IMR-90 (cell line): Measurements from ENCODE around the gene TMA7. TPM values are rescaled to one million over a fixed set of nuclear protein-coding genes. Genes with fewer than 3 reads are reported as not detected.
A peak's percentile ranks its signal among the peaks of the same experiment; 100 is the strongest.

Experiments used
- ATAC-seq: fragments of 200-7000 bp; cut with Tn5 transposase; 2 replicates; pipeline ENCODE4 v1.9.1; 2020; ENCODE audit warnings: low read depth, mild to moderate bottlenecking, moderate library complexity
- BruUV-seq: library from RNA; stranded (reverse); fragments of 400-500 nt; replicated peaks from 2 replicates; lab custom pipeline; 2021; lab: Mats Ljungman, UMichigan
- CTCF ChIA-PET: fragments of 300-600 bp; formaldehyde crosslinking; extraction: SDS; loops from one replicate; lab custom pipeline; 2021; ENCODE audit warnings: antibody characterized with exemption; lab: Yijun Ruan, JAX
- POLR2A ChIA-PET: fragments of 300-600 bp; sonication (Branson Sonifier 250); formaldehyde crosslinking; loops from one replicate; lab custom pipeline; 2022; ENCODE audit warnings: antibody characterized with exemption; ENCODE audit not compliant: unreplicated experiment; lab: Charles Lee
- DNase-seq: peaks from one replicate; pipeline ENCODE4 v3.0.0; 2013
- H2AFZ ChIP-seq: replicated peaks from 2 replicates; pipeline ENCODE3; 2013; ENCODE audit warnings: low read length, mild to moderate bottlenecking; ENCODE audit not compliant: poor library complexity
- H2AK5ac ChIP-seq: 2 replicates; pipeline ENCODE4 v1.6.1; 2013; ENCODE audit warnings: low read depth, low read length, inconsistent platforms
- H2AK9ac ChIP-seq: replicated peaks from 2 replicates; pipeline ENCODE3; 2013; ENCODE audit warnings: mild to moderate bottlenecking, low read depth, low read length, moderate library complexity; ENCODE audit not compliant: poor library complexity
- H2BK120ac ChIP-seq: 2 replicates; pipeline ENCODE4 v1.6.1; 2013; ENCODE audit warnings: low read depth, low read length, inconsistent platforms
- H2BK15ac ChIP-seq: 3 replicates; pipeline ENCODE4 v1.6.1; 2013; ENCODE audit warnings: low read depth, low read length, inconsistent platforms
- H2BK20ac ChIP-seq: 2 replicates; pipeline ENCODE4 v1.6.1; 2013; ENCODE audit warnings: low read depth, mild to moderate bottlenecking, inconsistent platforms, low read length, moderate library complexity
- H2BK5ac ChIP-seq: 2 replicates; pipeline ENCODE4 v1.6.1; 2013; ENCODE audit warnings: mild to moderate bottlenecking, low read depth, low read length, inconsistent platforms; ENCODE audit not compliant: poor library complexity, severe bottlenecking
- H3K14ac ChIP-seq: replicated peaks from 2 replicates; pipeline ENCODE4 v1.6.1; 2013; ENCODE audit warnings: low read depth, low read length, inconsistent platforms
- H3K18ac ChIP-seq: 2 replicates; pipeline ENCODE4 v1.6.1; 2013; ENCODE audit warnings: low read depth, low read length, control low read depth
- H3K23ac ChIP-seq: 2 replicates; pipeline ENCODE4 v1.6.1; 2013; ENCODE audit warnings: low read depth, low read length, inconsistent platforms
- H3K27ac ChIP-seq: 2 replicates; pipeline ENCODE4 v1.5.1; 2013; ENCODE audit warnings: mild to moderate bottlenecking, control low read depth, low read length; ENCODE audit not compliant: insufficient read depth
- H3K27me3 ChIP-seq: 2 replicates; pipeline ENCODE4 v1.6.1; 2013; ENCODE audit warnings: low read length; ENCODE audit not compliant: control insufficient read depth, insufficient read depth
- H3K36me3 ChIP-seq: 2 replicates; pipeline ENCODE4 v1.6.1; 2013; ENCODE audit warnings: low read length, mixed read lengths; ENCODE audit not compliant: control insufficient read depth, insufficient read depth
- H3K4ac ChIP-seq: 2 replicates; pipeline ENCODE4 v1.6.1; 2013; ENCODE audit warnings: low read depth, low read length, inconsistent platforms
- H3K4me1 ChIP-seq: 2 replicates; pipeline ENCODE4 v1.6.1; 2013; ENCODE audit warnings: low read length, mixed read lengths; ENCODE audit not compliant: control insufficient read depth, insufficient read depth
- H3K4me2 ChIP-seq: 2 replicates; pipeline ENCODE4 v1.6.1; 2013; ENCODE audit warnings: low read depth, mild to moderate bottlenecking, control low read depth, low read length, moderate library complexity
- H3K4me3 ChIP-seq: 2 replicates; pipeline ENCODE4 v1.5.1; 2013; ENCODE audit warnings: low read depth, mild to moderate bottlenecking, control low read depth, low read length, moderate library complexity; ENCODE audit not compliant: insufficient read depth
- H3K56ac ChIP-seq: 2 replicates; pipeline ENCODE4 v1.6.1; 2013; ENCODE audit warnings: low read length, inconsistent platforms; ENCODE audit not compliant: insufficient read depth; ENCODE audit errors: extremely low read depth
- H3K79me1 ChIP-seq, 2 experiments: 2 replicates each; pipeline ENCODE4 v1.6.1; 2013; ENCODE audit warnings: low read length in 2 of 2, inconsistent platforms in 1 of 2, low read depth in 1 of 2
- H3K9ac ChIP-seq: 2 replicates; pipeline ENCODE4 v1.6.1; 2013; ENCODE audit warnings: low read depth, low read length, control low read depth
- H3K9me1 ChIP-seq: 2 replicates; pipeline ENCODE4 v1.6.1; 2013; ENCODE audit warnings: low read length, inconsistent platforms; ENCODE audit not compliant: insufficient read depth
- H3K9me3 ChIP-seq: 2 replicates; pipeline ENCODE4 v1.6.1; 2013; ENCODE audit warnings: low read length; ENCODE audit not compliant: control insufficient read depth, insufficient read depth
- H4K20me1 ChIP-seq: 2 replicates; pipeline ENCODE4 v1.6.1; 2013; ENCODE audit warnings: low read length, inconsistent platforms; ENCODE audit not compliant: insufficient read depth
- H4K5ac ChIP-seq: 2 replicates; pipeline ENCODE4 v1.6.1; 2013; ENCODE audit warnings: mild to moderate bottlenecking, low read depth, low read length, control low read depth
- H4K8ac ChIP-seq, 2 experiments: 2 replicates each; pipeline ENCODE4 v1.6.1; 2013; ENCODE audit warnings: low read depth in 2 of 2, low read length in 2 of 2, control low read depth in 1 of 2, inconsistent platforms in 1 of 2
- H4K91ac ChIP-seq: 2 replicates; pipeline ENCODE4 v1.6.1; 2013; ENCODE audit warnings: low read depth, low read length, inconsistent platforms; ENCODE audit not compliant: insufficient read depth
- BHLHE40 ChIP-seq: fragments of 150-350 bp; IDR thresholded peaks from 2 replicates; pipeline ENCODE4 v1.6.1; 2016; ENCODE audit warnings: mild to moderate bottlenecking, low read depth, low read length
- CEBPB ChIP-seq: IDR thresholded peaks from 2 replicates; pipeline ENCODE4 v1.6.1; 2012; ENCODE audit warnings: low read depth, low read length, improper control_type of control experiment
- CTCF ChIP-seq: conservative IDR thresholded peaks from 2 replicates; pipeline ENCODE4 v1.5.1; 2012; ENCODE audit warnings: mild to moderate bottlenecking, low read depth, low read length, improper control_type of control experiment
- MAZ ChIP-seq: IDR thresholded peaks from 2 replicates; pipeline ENCODE4 v1.6.1; 2012; ENCODE audit warnings: low read depth, mild to moderate bottlenecking, low read length, improper control_type of control experiment, moderate library complexity, borderline replicate concordance
- RCOR1 ChIP-seq: IDR thresholded peaks from 2 replicates; pipeline ENCODE4 v1.6.1; 2012; ENCODE audit warnings: mild to moderate bottlenecking, low read length, improper control_type of control experiment; ENCODE audit not compliant: insufficient replicate concordance
- RFX5 ChIP-seq: IDR thresholded peaks from 2 replicates; pipeline ENCODE4 v1.8.0; 2012; ENCODE audit warnings: low read depth, mild to moderate bottlenecking, low read length, moderate library complexity
- SMC3 ChIP-seq: fragments of 150-350 bp; IDR thresholded peaks from 2 replicates; pipeline ENCODE4 v1.6.1; 2016; ENCODE audit warnings: low read depth, mild to moderate bottlenecking, antibody characterized with exemption, low read length, moderate library complexity
- WGBS, 2 experiments: methylation state at CpG; one replicate each; pipeline versions ENCODE4 v1.1.5 to v1.1.7; 2013; ENCODE audit warnings: missing lambda C conversion rate in 2 of 2; ENCODE audit not compliant: insufficient read length in 1 of 2; ENCODE audit errors: extremely low coverage in 2 of 2; 5-methylcytosine and 5-hydroxymethylcytosine counted together
- dilution Hi-C: fragments of 300-500 bp; cut with HindIII; formaldehyde crosslinking; loops from one replicate; pipeline ENCODE4 v1.14.3; 2018; ENCODE audit warnings: low sequenced_read_pairs; ENCODE audit not compliant: unreplicated experiment
- in situ Hi-C: fragments of 300-500 bp; cut with MboI; formaldehyde crosslinking; loops from 3 replicates; pipeline ENCODE4 v1.14.3; 2019; ENCODE audit warnings: low sequenced_read_pairs, inconsistent platforms, mixed read lengths
- intact Hi-C: fragments of 100-400 bp; cut with micrococcal nuclease; formaldehyde crosslinking; loops from 2 replicates; pipeline ENCODE4 v1.10.0; 2022
- polyA plus RNA-seq, 3 experiments: library from polyadenylated mRNA; depleted of rRNA; stranded (reverse); fragments of >200 nt; gene quantifications; 2 replicates each; pipeline ENCODE4 v1.2.3, GENCODE V29; 2012; ENCODE audit warnings: low replicate concordance in 1 of 3
- total RNA-seq: library from RNA; depleted of rRNA; stranded (reverse); fragments of >200 nt; gene quantifications from 2 replicates; pipeline ENCODE4 v1.2.3, GENCODE V29; 2012

The TMA7 gene
- total and polyA plus RNA-seq, 2 of the 4 experiments (the other 2 are of a cell fraction) = 81.9 to 240 TPM

GRCh38 chr3:48429960-48430707 lies 9.9 kb upstream of the TMA7 start, which contains the start of gene PLXNB1:
PLXNB1 (minus strand) TSS chr3:48430086; CDS start chr3:48424611, 5,475 bp downstream.
- ChIA-PET CTCF (interaction anchor here (1.2 kb wide), 1 partner anchor 29 kb away, joined by 3 read pairs; no protein-coding TSS in a partner anchor), POLR2A (no interaction called here)
- Histone ChIP-seq H2BK20ac (no peak within 1 kb of the TSS), H3K18ac (peak within 1 kb of the TSS; percentile 20; the same call in 1 of the 2 replicates), H4K5ac (0 out of 2 replicates have a peak within 1 kb of the TSS, but pooled peaks have one; percentile 10), H3K27ac (peak within 1 kb of the TSS; percentile 49), H3K4me3 (peak within 1 kb of the TSS; percentile 50), H3K14ac (peak within 1 kb of the TSS; percentile 57), H4K20me1 (peaks cover 22% of the 10 kb centered on the region), H4K91ac (peak within 1 kb of the TSS; percentile 57; the same call in 1 of the 2 replicates), H3K56ac (no peak within 1 kb of the TSS), H2BK120ac (peak within 1 kb of the TSS; percentile 18; the same call in 1 of the 2 replicates), H3K4me2 (peak within 1 kb of the TSS; percentile 77), H3K9me1 (peaks cover 16% of the 10 kb centered on the region), H4K8ac (peak within 1 kb of the TSS; percentile 67 to 82), H2BK15ac (no peak within 1 kb of the TSS; the same call in 2 of the 3 replicates), H3K79me1 (peaks cover 14 to 46% of the 10 kb centered on the region in 2 experiments; a peak in 3 of 4 replicates), H3K4ac (peak within 1 kb of the TSS; percentile 70), H3K36me3 (peaks cover 18% of the 10 kb centered on the region), H2AK5ac (peak within 1 kb of the TSS; percentile 84), H3K9me3 (no peaks in the 10 kb centered on the region), H2BK5ac (peak within 1 kb of the TSS; percentile 50), H3K27me3 (no peaks in the 10 kb centered on the region), H3K9ac (peak within 1 kb of the TSS; percentile 62), H2AFZ (peak within 1 kb of the TSS; percentile 98), H3K23ac (no peak within 1 kb of the TSS; the same call in none of the 2 replicates), H2AK9ac (peak within 1 kb of the TSS; percentile 98), H3K4me1 (peaks cover 27% of the 10 kb centered on the region)
- BruUV-seq = no TSS peak
- in situ Hi-C loops = no loop called here
- no peak for TF ChIP-seq SMC3
- no peak for TF ChIP-seq RFX5
- peak; percentile 78 for TF ChIP-seq CEBPB
- TF ChIP-seq RCOR1 = no peak
- peak; percentile 95; the same call in 1 of the 2 replicates for TF ChIP-seq MAZ
- TF ChIP-seq BHLHE40 = no peak
- no peak for TF ChIP-seq CTCF
- intact Hi-C loops = no loop called here
- ATAC-seq (peak; percentile 8), DNase-seq (peak; percentile 71)
- dilution Hi-C loops = no loop called here
- 14% methylated on average over 8 of the region's 15 CpGs; no CpG with 5 or more reads in 1 of the 2 experiments for WGBS, 2 experiments
